Measurements from ENCODE around the gene GYPA. TPM values are rescaled to one million over a fixed set of nuclear protein-coding genes. Genes with fewer than 3 reads are reported as not detected.
A peak's percentile ranks its signal among the peaks of the same experiment; 100 is the strongest.
"Not testable (repeated sequence)": the region's sequence is repeated elsewhere in the genome, so short reads cannot be mapped to it uniquely, and the experiment has no call there.

The GYPA gene
- total RNA-seq (2014; rRNA removed; shearing (Covaris generic)), result not detected in 2 replicates
- not detected in 2 replicates for polyA plus RNA-seq (2016; fragmentation: Nextera tagmentation; extraction: Ambion mirVana)
- long read RNA-seq, result 0 reads

DNA sequence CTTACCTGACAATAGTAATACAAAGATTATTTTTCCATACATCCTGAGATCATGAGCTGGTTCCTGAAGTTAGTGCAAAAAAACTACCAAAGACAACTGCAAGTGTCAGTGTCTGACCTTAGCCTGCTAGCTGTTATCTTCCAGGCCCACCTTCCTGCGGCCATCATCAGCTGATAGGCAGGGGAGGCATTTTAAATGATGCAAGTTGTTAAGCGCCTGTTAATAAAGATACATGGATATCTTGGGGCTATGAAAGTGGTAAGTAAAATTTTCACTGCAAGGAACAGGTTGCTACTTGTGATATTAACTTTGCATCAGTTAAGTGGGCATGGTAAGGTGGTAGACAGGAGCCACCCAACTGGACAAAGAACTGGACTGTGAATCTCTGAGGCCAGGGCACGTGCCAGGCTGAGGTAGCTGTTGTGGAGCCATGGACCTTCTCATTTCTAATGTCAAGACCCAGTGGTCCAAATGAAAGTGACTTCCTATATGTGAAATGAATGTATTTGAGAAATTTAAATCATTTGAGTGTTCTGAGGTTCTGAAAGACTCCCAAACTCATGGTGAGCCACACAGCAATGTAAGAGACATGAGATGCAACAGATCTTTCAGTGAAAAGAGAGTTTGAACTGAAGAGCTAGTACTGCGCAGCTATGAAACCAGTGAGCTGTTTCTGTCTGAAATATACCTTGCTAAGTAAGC lies at the start of gene GYPA:
Gene GYPA, minus strand, starts transcription at position 125 of the 702 bp plus-strand sequence. Its CDS starts 83 bp downstream, at position 42.
- not testable (repeated sequence) for H3K27ac ChIP-seq (ENCODE audit: low read depth); H3K79me2 ChIP-seq (replicated peaks; ENCODE audit: insufficient read depth); H3K27me3 ChIP-seq (ENCODE audit: insufficient read depth); H3K9me2 ChIP-seq (ENCODE audit: insufficient read depth); DNase-seq (ENCODE audit: low spot score); H3K9me3 Mint-ChIP-seq; H3K36me3 Mint-ChIP-seq (ENCODE audit: low read depth); H3K27me3 Mint-ChIP-seq (ENCODE audit: insufficient read depth, low read depth, poor library complexity); H4K20me1 ChIP-seq (replicated peaks; ENCODE audit: insufficient read depth); H3K4me2 ChIP-seq; H3K4me1 Mint-ChIP-seq; H3K4me3 Mint-ChIP-seq; H3K4me1 ChIP-seq (ENCODE audit: insufficient read depth); H3K4me3 ChIP-seq; ATAC-seq; H3K27ac Mint-ChIP-seq; H3K36me3 ChIP-seq (ENCODE audit: insufficient read depth); H2AFZ ChIP-seq; H3F3A ChIP-seq (replicated peaks; ENCODE audit: low read depth)

DNA sequence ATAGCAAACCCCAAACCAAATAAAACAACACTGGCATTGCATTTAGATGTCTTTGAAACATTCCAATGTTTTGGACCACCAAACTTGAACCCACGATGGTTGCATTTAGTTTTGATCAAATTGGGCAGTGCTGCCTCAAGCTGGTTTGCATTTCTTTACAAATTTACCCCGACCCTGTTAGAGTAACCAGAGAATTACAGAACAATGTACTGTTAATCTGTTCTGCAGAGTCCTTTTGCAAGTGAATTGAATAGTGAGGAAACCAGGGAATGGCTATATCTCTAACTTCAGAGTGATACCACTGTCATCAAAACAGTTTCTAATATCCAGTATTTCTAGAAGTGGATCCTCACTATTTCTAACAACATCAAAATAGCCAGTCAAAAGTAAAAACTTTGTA lies 49.5 kb upstream of the GYPA start:
- Histone ChIP-seq H3K36me3 (ENCODE audit: insufficient read depth) (no peaks in the 10 kb centered on the region; the same call in 1 of the 2 replicates), H3K4me2 (peak overlapping the region; percentile 24; the same call in 1 of the 2 replicates), H3K27ac (ENCODE audit: low read depth) (no peak overlapping the region)

DNA sequence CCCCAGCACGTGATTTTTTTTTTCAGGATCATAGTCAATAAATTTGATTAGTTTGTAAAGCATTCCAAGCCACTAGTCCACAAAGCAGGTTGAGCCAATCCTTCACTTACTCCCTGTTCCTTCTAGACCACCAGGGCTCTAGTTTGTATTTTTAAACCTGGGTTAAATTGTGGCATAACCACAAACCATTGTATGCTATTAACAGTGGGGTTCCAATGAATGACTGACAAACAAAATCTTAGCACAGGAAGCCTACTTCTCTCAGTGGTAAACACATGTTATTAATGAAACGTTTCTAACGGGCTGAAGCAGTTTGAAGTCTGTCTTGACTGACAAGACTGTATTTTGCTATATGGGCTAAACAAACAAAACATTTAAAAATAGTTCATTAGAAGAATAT lies 48.6 kb upstream of the GYPA start:
- H3K27ac Mint-ChIP-seq, result no peak overlapping the region
- H3K4me1 ChIP-seq (ENCODE audit: insufficient read depth), result peaks cover 13% of the 10 kb centered on the region
- no peaks in the 10 kb centered on the region for H3K36me3 ChIP-seq (ENCODE audit: insufficient read depth)
- H4K20me1 ChIP-seq (replicated peaks; ENCODE audit: insufficient read depth), result no peaks in the 10 kb centered on the region
- no peaks in the 10 kb centered on the region for H3K9me2 ChIP-seq (ENCODE audit: insufficient read depth)
- no peak overlapping the region for H3K4me3 Mint-ChIP-seq
- DNase-seq (ENCODE audit: low spot score) (no peak), ATAC-seq (no peak)
- peak overlapping the region; percentile 24; the same call in 1 of the 2 replicates for H3K4me2 ChIP-seq
- H3K27ac ChIP-seq (ENCODE audit: low read depth), result no peak overlapping the region
- no peaks in the 10 kb centered on the region for H3K79me2 ChIP-seq (replicated peaks; ENCODE audit: insufficient read depth)
- H3F3A ChIP-seq (replicated peaks; ENCODE audit: low read depth), result no peaks in the 10 kb centered on the region
- no peaks in the 10 kb centered on the region for H3K27me3 Mint-ChIP-seq (ENCODE audit: insufficient read depth, low read depth, poor library complexity)
- H3K9me3 Mint-ChIP-seq, result peaks cover 5% of the 10 kb centered on the region; the same call in 1 of the 3 replicates
- H3K4me1 Mint-ChIP-seq, result peaks cover 21% of the 10 kb centered on the region
- H3K27me3 ChIP-seq (ENCODE audit: insufficient read depth), result no peaks in the 10 kb centered on the region
- H3K4me3 ChIP-seq, result no peak overlapping the region
- H2AFZ ChIP-seq, result no peak overlapping the region
- H3K36me3 Mint-ChIP-seq (ENCODE audit: low read depth), result no peaks in the 10 kb centered on the region
- no peak for TF ChIP-seq NANOG (IDR thresholded peaks at IDR 0.05; ENCODE audit: borderline replicate concordance)
- no peak for TF ChIP-seq ZNF331 (CRISPR knock-in tag; IDR thresholded peaks at IDR 0.05; ENCODE audit: low read depth)
- TF ChIP-seq POLR2AphosphoS5 (IDR thresholded peaks at IDR 0.05; ENCODE audit: low read depth), result no peak
- TF ChIP-seq JUNB (IDR thresholded peaks at IDR 0.05; ENCODE audit: unreplicated experiment), result no peak
- TF ChIP-seq STAT1 (IDR thresholded peaks at IDR 0.05; ENCODE audit: unreplicated experiment), result no peak
- no peak for TF ChIP-seq CREB1 (CRISPR knock-in tag; IDR thresholded peaks at IDR 0.05; ENCODE audit: low read depth)
- TF ChIP-seq, protein P1, sequence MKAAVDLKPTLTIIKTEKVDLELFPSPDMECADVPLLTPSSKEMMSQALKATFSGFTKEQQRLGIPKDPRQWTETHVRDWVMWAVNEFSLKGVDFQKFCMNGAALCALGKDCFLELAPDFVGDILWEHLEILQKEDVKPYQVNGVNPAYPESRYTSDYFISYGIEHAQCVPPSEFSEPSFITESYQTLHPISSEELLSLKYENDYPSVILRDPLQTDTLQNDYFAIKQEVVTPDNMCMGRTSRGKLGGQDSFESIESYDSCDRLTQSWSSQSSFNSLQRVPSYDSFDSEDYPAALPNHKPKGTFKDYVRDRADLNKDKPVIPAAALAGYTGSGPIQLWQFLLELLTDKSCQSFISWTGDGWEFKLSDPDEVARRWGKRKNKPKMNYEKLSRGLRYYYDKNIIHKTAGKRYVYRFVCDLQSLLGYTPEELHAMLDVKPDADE (IDR thresholded peaks at IDR 0.05), result no peak
- no peak for TF ChIP-seq EZH2phosphoT487 (IDR thresholded peaks at IDR 0.05; ENCODE audit: unreplicated experiment)
- TF ChIP-seq, protein P2, sequence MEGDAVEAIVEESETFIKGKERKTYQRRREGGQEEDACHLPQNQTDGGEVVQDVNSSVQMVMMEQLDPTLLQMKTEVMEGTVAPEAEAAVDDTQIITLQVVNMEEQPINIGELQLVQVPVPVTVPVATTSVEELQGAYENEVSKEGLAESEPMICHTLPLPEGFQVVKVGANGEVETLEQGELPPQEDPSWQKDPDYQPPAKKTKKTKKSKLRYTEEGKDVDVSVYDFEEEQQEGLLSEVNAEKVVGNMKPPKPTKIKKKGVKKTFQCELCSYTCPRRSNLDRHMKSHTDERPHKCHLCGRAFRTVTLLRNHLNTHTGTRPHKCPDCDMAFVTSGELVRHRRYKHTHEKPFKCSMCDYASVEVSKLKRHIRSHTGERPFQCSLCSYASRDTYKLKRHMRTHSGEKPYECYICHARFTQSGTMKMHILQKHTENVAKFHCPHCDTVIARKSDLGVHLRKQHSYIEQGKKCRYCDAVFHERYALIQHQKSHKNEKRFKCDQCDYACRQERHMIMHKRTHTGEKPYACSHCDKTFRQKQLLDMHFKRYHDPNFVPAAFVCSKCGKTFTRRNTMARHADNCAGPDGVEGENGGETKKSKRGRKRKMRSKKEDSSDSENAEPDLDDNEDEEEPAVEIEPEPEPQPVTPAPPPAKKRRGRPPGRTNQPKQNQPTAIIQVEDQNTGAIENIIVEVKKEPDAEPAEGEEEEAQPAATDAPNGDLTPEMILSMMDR (conservative IDR thresholded peaks at IDR 0.05; ENCODE audit: low read depth in 2 of 2), result no peak

More for the DNA sequence above, 49.5 kb upstream of the GYPA start:
- ATAC-seq (peak; percentile 73), DNase-seq (ENCODE audit: low spot score) (peak; percentile 34)
- H3K36me3 Mint-ChIP-seq (ENCODE audit: low read depth), result no peaks in the 10 kb centered on the region
- Histone ChIP-seq H3K9me2 (ENCODE audit: insufficient read depth) (no peaks in the 10 kb centered on the region), H3F3A (replicated peaks; ENCODE audit: low read depth) (no peaks in the 10 kb centered on the region), H3K4me3 (no peak overlapping the region), H3K27me3 (ENCODE audit: insufficient read depth) (no peaks in the 10 kb centered on the region), H3K4me1 (ENCODE audit: insufficient read depth) (peaks cover 13% of the 10 kb centered on the region), H3K79me2 (replicated peaks; ENCODE audit: insufficient read depth) (no peaks in the 10 kb centered on the region), H4K20me1 (replicated peaks; ENCODE audit: insufficient read depth) (no peaks in the 10 kb centered on the region), H2AFZ (no peak overlapping the region)
- no peak overlapping the region for H3K27ac Mint-ChIP-seq
- TF ChIP-seq, protein P1 (IDR thresholded peaks at IDR 0.05), result no peak
- TF ChIP-seq NANOG (IDR thresholded peaks at IDR 0.05; ENCODE audit: borderline replicate concordance), result peak; percentile 39; the same call in 1 of the 2 replicates
- peaks cover 21% of the 10 kb centered on the region for H3K4me1 Mint-ChIP-seq
- no peaks in the 10 kb centered on the region for H3K27me3 Mint-ChIP-seq (ENCODE audit: insufficient read depth, low read depth, poor library complexity)
- H3K9me3 Mint-ChIP-seq, result peaks cover 8% of the 10 kb centered on the region; the same call in 2 of the 3 replicates
- no peak overlapping the region for H3K4me3 Mint-ChIP-seq

Data from GM23338 (cell line).